GM12891 (cell line): ENCODE results near the gene DLX3.

Experiments
- POLR2A ChIP-seq: IDR thresholded peaks from 2 replicates; pipeline ENCODE4 v1.6.1; 2011; ENCODE audit warnings: low read depth, low read length, control low read depth
- POLR2AphosphoS5 ChIP-seq: IDR thresholded peaks from 2 replicates; pipeline ENCODE4 v1.6.1; 2011; ENCODE audit warnings: low read depth, low read length, control low read depth

- TF ChIP-seq POLR2A (no peak), POLR2AphosphoS5 (no peak)
Observed at GRCh38 chr17:49976828-49977202, 18.2 kb downstream of the DLX3 start.
